ENCODE data around the gene ANGPTL8.

ANGPTL8 gene

GRCh38 chr19:11238041-11238440 is 1.4 kb upstream of the ANGPTL8 start:
- no peak for TF ChIP-seq MAX (IDR thresholded peaks at IDR 0.05)
- no peak for TF ChIP-seq TEAD4 (IDR thresholded peaks at IDR 0.05)
- TF ChIP-seq YY1 (IDR thresholded peaks at IDR 0.05; ENCODE audit: low read depth): no peak
- TF ChIP-seq EP300 (IDR thresholded peaks at IDR 0.05; ENCODE audit: borderline replicate concordance): no peak
- no peak for TF ChIP-seq CREB1 (IDR thresholded peaks at IDR 0.05; ENCODE audit: low read depth)
- no peak for TF ChIP-seq EGR1 (IDR thresholded peaks at IDR 0.05)
- TF ChIP-seq FOXM1 (IDR thresholded peaks at IDR 0.05; ENCODE audit: borderline replicate concordance, low read depth): no peak
- TF ChIP-seq CEBPB (IDR thresholded peaks at IDR 0.05): no peak
- no peak for TF ChIP-seq NFIC (IDR thresholded peaks at IDR 0.05)
- no peak for TF ChIP-seq TCF12 (IDR thresholded peaks at IDR 0.05; ENCODE audit: low read depth)

DNA sequence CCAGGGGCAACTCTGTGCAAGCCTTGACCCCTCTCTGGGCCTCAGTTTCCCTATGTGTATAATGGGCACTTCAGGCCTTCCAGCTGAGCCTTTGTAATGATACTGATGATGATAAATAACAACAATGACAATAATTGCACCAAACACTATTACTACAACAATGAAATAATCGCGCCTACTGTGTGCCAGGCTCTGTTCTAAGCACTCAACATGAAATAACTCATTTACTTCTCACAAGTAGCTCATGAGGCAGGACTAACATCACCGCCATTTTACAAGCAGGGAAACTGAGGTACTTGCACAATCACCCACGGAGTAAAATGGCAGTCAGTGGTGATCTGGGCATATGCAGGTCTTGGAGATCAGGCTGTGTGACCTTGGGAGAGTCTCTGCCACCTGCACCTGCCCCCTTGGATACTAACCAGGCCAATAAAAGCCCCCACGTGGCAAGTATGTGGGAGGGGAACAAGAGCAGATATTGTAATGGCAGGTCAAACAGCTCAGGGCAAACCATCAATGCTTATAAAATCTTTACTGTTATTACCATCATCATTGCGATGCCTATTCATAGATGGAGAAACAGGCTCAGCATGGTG is 540 bp upstream of the ANGPTL8 start:
- TF ChIP-seq RAD21 (IDR thresholded peaks at IDR 0.05; ENCODE audit: low read depth) (no peak), CREB1 (IDR thresholded peaks at IDR 0.05; ENCODE audit: low read depth) (no peak), ZBTB7A (IDR thresholded peaks at IDR 0.05; ENCODE audit: low read depth) (no peak), YY1 (IDR thresholded peaks at IDR 0.05; ENCODE audit: low read depth) (no peak), USF1 (IDR thresholded peaks at IDR 0.05) (no peak), TAF1 (IDR thresholded peaks at IDR 0.05; ENCODE audit: low read depth) (no peak)

GRCh38 chr19:11240008-11240444 is 607 bp downstream of the ANGPTL8 start:
- no peak for TF ChIP-seq CREB1 (IDR thresholded peaks at IDR 0.05; ENCODE audit: low read depth)
- TF ChIP-seq NFIC (IDR thresholded peaks at IDR 0.05): no peak
- no peak for TF ChIP-seq TCF12 (IDR thresholded peaks at IDR 0.05; ENCODE audit: low read depth)
- TF ChIP-seq USF1 (IDR thresholded peaks at IDR 0.05): no peak
- TF ChIP-seq CEBPB (IDR thresholded peaks at IDR 0.05): no peak
- TF ChIP-seq TEAD4 (IDR thresholded peaks at IDR 0.05): no peak
- TF ChIP-seq RAD21 (IDR thresholded peaks at IDR 0.05; ENCODE audit: low read depth): no peak
- no peak for TF ChIP-seq MAX (IDR thresholded peaks at IDR 0.05)

GRCh38 chr19:11242025-11242424 is 2.6 kb downstream of the ANGPTL8 start:
- TF ChIP-seq TEAD4 (IDR thresholded peaks at IDR 0.05): no peak
- no peak for TF ChIP-seq RAD21 (IDR thresholded peaks at IDR 0.05; ENCODE audit: low read depth)
- TF ChIP-seq MAX (IDR thresholded peaks at IDR 0.05): no peak
- no peak for TF ChIP-seq CEBPB (IDR thresholded peaks at IDR 0.05)
- TF ChIP-seq, protein P1, sequence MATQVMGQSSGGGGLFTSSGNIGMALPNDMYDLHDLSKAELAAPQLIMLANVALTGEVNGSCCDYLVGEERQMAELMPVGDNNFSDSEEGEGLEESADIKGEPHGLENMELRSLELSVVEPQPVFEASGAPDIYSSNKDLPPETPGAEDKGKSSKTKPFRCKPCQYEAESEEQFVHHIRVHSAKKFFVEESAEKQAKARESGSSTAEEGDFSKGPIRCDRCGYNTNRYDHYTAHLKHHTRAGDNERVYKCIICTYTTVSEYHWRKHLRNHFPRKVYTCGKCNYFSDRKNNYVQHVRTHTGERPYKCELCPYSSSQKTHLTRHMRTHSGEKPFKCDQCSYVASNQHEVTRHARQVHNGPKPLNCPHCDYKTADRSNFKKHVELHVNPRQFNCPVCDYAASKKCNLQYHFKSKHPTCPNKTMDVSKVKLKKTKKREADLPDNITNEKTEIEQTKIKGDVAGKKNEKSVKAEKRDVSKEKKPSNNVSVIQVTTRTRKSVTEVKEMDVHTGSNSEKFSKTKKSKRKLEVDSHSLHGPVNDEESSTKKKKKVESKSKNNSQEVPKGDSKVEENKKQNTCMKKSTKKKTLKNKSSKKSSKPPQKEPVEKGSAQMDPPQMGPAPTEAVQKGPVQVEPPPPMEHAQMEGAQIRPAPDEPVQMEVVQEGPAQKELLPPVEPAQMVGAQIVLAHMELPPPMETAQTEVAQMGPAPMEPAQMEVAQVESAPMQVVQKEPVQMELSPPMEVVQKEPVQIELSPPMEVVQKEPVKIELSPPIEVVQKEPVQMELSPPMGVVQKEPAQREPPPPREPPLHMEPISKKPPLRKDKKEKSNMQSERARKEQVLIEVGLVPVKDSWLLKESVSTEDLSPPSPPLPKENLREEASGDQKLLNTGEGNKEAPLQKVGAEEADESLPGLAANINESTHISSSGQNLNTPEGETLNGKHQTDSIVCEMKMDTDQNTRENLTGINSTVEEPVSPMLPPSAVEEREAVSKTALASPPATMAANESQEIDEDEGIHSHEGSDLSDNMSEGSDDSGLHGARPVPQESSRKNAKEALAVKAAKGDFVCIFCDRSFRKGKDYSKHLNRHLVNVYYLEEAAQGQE (IDR thresholded peaks at IDR 0.05; ENCODE audit: low read depth): no peak
- TF ChIP-seq NFIC (IDR thresholded peaks at IDR 0.05): no peak
- no peak for TF ChIP-seq EGR1 (IDR thresholded peaks at IDR 0.05)
- TF ChIP-seq USF1 (IDR thresholded peaks at IDR 0.05): no peak
- no peak for TF ChIP-seq TAF1 (IDR thresholded peaks at IDR 0.05; ENCODE audit: low read depth)
- no peak for TF ChIP-seq TCF12 (IDR thresholded peaks at IDR 0.05; ENCODE audit: low read depth)
- no peak for TF ChIP-seq EP300 (IDR thresholded peaks at IDR 0.05; ENCODE audit: borderline replicate concordance)
- no peak for TF ChIP-seq ZBTB7A (IDR thresholded peaks at IDR 0.05; ENCODE audit: low read depth)
- no peak for TF ChIP-seq YY1 (IDR thresholded peaks at IDR 0.05; ENCODE audit: low read depth)
- no peak for TF ChIP-seq CREB1 (IDR thresholded peaks at IDR 0.05; ENCODE audit: low read depth)
- TF ChIP-seq FOXM1 (IDR thresholded peaks at IDR 0.05; ENCODE audit: borderline replicate concordance, low read depth): no peak

DNA sequence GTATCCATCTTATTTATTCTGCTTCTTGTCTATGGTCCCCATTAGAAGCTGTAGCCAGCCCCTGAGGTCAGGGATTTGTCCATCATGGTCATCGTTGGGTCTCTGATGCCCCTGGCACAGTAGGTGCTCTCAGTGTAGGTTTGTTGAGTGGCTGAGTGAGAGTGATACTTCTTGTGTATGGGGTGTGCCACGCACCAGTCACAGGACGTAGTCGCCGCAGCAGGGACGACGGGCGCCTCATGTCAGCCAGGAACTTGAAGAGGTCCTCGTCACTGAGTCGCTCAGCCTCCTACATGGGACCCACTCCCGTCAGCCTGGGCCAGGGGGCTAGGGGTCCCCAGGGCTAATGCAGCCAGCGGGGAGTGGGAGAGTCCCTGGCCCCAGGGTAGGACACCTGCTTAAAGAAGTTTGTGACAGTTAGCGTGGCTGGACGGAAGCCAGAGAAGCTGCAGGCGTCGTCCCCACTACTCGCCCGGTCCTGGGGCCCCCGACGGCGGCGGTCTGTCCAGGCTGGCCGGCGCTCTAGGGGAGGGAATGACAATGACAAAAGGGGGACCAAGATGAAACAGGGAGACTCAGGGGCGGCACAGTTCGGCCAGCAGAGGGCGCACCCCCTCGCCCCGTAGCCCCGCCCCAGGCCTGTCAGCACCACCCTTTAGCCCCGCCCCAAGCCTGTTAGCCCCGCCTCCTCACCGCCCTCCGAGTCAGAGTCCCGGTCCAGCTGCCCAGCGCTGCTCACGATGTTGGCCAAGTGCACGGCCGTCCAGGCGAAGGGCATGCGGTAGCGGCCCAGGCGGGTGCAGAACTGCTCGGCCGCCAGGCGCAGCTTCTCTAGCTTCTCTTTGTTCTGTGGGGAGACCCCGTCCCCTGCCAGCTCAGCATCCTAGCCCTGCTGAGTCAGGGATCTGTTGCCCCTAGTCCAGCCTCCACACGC is 3.7 kb downstream of the ANGPTL8 start:
- TF ChIP-seq, protein P1 (IDR thresholded peaks at IDR 0.05; ENCODE audit: low read depth): no peak
- TF ChIP-seq CEBPB (IDR thresholded peaks at IDR 0.05) (no peak), NFIC (IDR thresholded peaks at IDR 0.05) (no peak), EGR1 (IDR thresholded peaks at IDR 0.05) (no peak), TCF12 (IDR thresholded peaks at IDR 0.05; ENCODE audit: low read depth) (no peak), TEAD4 (IDR thresholded peaks at IDR 0.05) (no peak), YY1 (IDR thresholded peaks at IDR 0.05; ENCODE audit: low read depth) (no peak), MAX (IDR thresholded peaks at IDR 0.05) (peak; percentile 78), RAD21 (IDR thresholded peaks at IDR 0.05; ENCODE audit: low read depth) (peak; percentile 26; the same call in 1 of the 2 replicates)
